ENCODE results near the gene EPHB2.

- TF ChIP-seq ZNF138 (CRISPR knock-in tag; IDR thresholded peaks at IDR 0.05; ENCODE audit: low read depth) (no peak), ZBTB34 (CRISPR knock-in tag; IDR thresholded peaks at IDR 0.05) (no peak), ZBTB7B (CRISPR knock-in tag; IDR thresholded peaks at IDR 0.05) (no peak), SPEN (CRISPR knock-in tag; IDR thresholded peaks at IDR 0.05; ENCODE audit: low read depth) (no peak), MYC (CRISPR knock-in tag; IDR thresholded peaks at IDR 0.05; ENCODE audit: borderline replicate concordance) (no peak), CEBPB (IDR thresholded peaks at IDR 0.05; ENCODE audit: borderline replicate concordance, low read depth, low read length) (no peak), MXI1 (IDR thresholded peaks at IDR 0.05; ENCODE audit: borderline replicate concordance, low read depth, low read length) (no peak), SP5 (CRISPR knock-in tag; IDR thresholded peaks at IDR 0.05; ENCODE audit: borderline replicate concordance, low read depth) (no peak), MAZ (IDR thresholded peaks at IDR 0.05; ENCODE audit: borderline replicate concordance, low read depth, low read length) (no peak), MAZ (CRISPR knock-in tag; IDR thresholded peaks at IDR 0.05; ENCODE audit: low read depth) (no peak), EP300 (IDR thresholded peaks at IDR 0.05; ENCODE audit: low read depth in 2 of 2, low read length in 2 of 2) (no peak), EP300 (CRISPR knock-in tag; IDR thresholded peaks at IDR 0.05; ENCODE audit: borderline replicate concordance) (no peak), CTCF (CRISPR knock-in tag; IDR thresholded peaks at IDR 0.05) (no peak)
Measured at GRCh38 chr1:22914633-22915217, 204.1 kb downstream of the EPHB2 start.

Data from HepG2 (cell line).